Right lobe of liver (tissue), 6 donors: ENCODE measurements around the gene PRR22. TPM values are rescaled to one million over a fixed set of nuclear protein-coding genes. Genes with fewer than 3 reads are reported as not detected.
"Not testable (repeated sequence)": the region's sequence is repeated elsewhere in the genome, so short reads cannot be mapped to it uniquely, and the experiment has no call there.

Source experiments
- ATAC-seq, 4 donors: fragments of 200-7000 bp; cut with Tn5 transposase; one replicate each; pipeline ENCODE4 v1.9.1; 2020; ENCODE audit warnings: mild to moderate bottlenecking in 4 of 4, moderate library complexity in 4 of 4
- DNase-seq, 3 donors: peaks; one replicate each; pipeline ENCODE4 v3.0.0-alpha.2; 2020
- H3K27ac ChIP-seq, 3 donors: fragments of 200-600 bp; one replicate each; pipeline ENCODE4 v1.8.0; 2022
- H3K27me3 ChIP-seq, 2 donors: fragments of 200-600 bp; one replicate each; pipeline ENCODE4 v1.8.0; 2022
- H3K36me3 ChIP-seq, 4 donors: fragments of 200-600 bp; sonication (generic) in 1 of 4; one replicate each; pipeline versions ENCODE4 v1.5.1 to v1.8.0; 2017 to 2022; ENCODE audit warnings: control low read depth in 1 of 4
- H3K4me1 ChIP-seq, 4 donors: fragments of 200-600 bp; sonication (generic) in 1 of 4; one replicate each; pipeline versions ENCODE4 v1.5.1 to v1.8.0; 2017 to 2022; ENCODE audit warnings: control low read depth in 1 of 4
- H3K4me3 ChIP-seq, 3 donors: fragments of 200-600 bp; one replicate each; pipeline ENCODE4 v1.8.0; 2022
- H3K9me3 ChIP-seq, 4 donors: fragments of 200-600 bp; sonication (generic) in 1 of 4; one replicate each; pipeline versions ENCODE4 v1.5.1 to v1.8.0; 2017 to 2022; ENCODE audit warnings: control low read depth in 1 of 4
- CTCF ChIP-seq, 4 donors: fragments of 200-600 bp in 3 of 4; fragments of 450-650 bp in 1 of 4; IDR thresholded peaks; one replicate each; pipeline versions ENCODE4 v1.5.1 to v1.8.0; 2016 to 2022; ENCODE audit warnings: antibody characterized with exemption in 4 of 4, mild to moderate bottlenecking in 2 of 4
- POLR2A ChIP-seq: fragments of 450-650 bp; IDR thresholded peaks from one replicate; pipeline ENCODE4 v1.6.1; 2017; ENCODE audit warnings: antibody characterized with exemption, mild to moderate bottlenecking
- WGBS: methylation state at CpG from one replicate; pipeline ENCODE4 v1.1.6; 2018; ENCODE audit warnings: low coverage, low lambda C conversion rate; ENCODE audit not compliant: insufficient coverage; ENCODE audit errors: missing lambda C conversion rate; 5-methylcytosine and 5-hydroxymethylcytosine counted together
- intact Hi-C, 2 donors: fragments of 100-400 bp; cut with DNase I; formaldehyde crosslinking; loops; one replicate each; pipeline versions ENCODE4 v1.11.2 to v1.14.1; 2022
- total RNA-seq, 6 experiments: library from RNA; depleted of rRNA in 2 of 6; stranded (reverse); fragments of >200 nt in 2 of 6; fragmentation: NEBNext Ultra II Directional in 3 of 6; extraction: Animal tissue kit (Norgen Biotek cat#: 25700) in 3 of 6; gene quantifications; one replicate each; pipeline versions ENCODE4 v1.1.0 to v1.2.4, GENCODE V29; 2016 to 2023
- donor health status: DM: no; HTN: yes; CAD: no.
- donor health status: DM: no; HTN: no; CAD: no.
- donor health status: DM: no; HTN: no; CAD: no.
- donor health status: DM: no; HTN: yes; CAD: no.
- donor health status: DM: no; HTN: yes; CAD: no.

PRR22 gene
- total RNA-seq, 6 experiments from 2014 or later, result 1.7 to 3.3 (median 2.1) TPM

- TF ChIP-seq CTCF (IDR thresholded peaks at IDR 0.05), result no peak
- no peak for TF ChIP-seq POLR2A
- Histone ChIP-seq H3K4me1 (no peaks in the 10 kb centered on the region), H3K4me3 (no peak overlapping the region), H3K27ac (no peak overlapping the region), H3K9me3 (no peaks in the 10 kb centered on the region), H3K36me3 (no peaks in the 10 kb centered on the region), H3K27me3 (no peaks in the 10 kb centered on the region)
- intact Hi-C loops, result no loop called here
- DNase-seq (no peak), ATAC-seq (no peak)
Observed at GRCh38 chr19:5743630-5744029, 40.9 kb downstream of the PRR22 start.

- intact Hi-C loops, result no loop called here
- Histone ChIP-seq H3K27ac (no peak overlapping the region), H3K36me3 (no peaks in the 10 kb centered on the region), H3K4me3 (no peak overlapping the region), H3K4me1 (no peaks in the 10 kb centered on the region), H3K27me3 (no peaks in the 10 kb centered on the region), H3K9me3 (no peaks in the 10 kb centered on the region)
- no peak for ATAC-seq
- TF ChIP-seq CTCF (IDR thresholded peaks at IDR 0.05), result no peak
- TF ChIP-seq POLR2A, result no peak
- DNase-seq, result no peak
- WGBS, result 72% methylated on average over 19 of the region's 19 CpGs
Observed at GRCh38 chr19:5742051-5742450, 42.5 kb downstream of the PRR22 start.

- no peaks in the 10 kb centered on the region for H3K4me1 ChIP-seq
- ATAC-seq, result peak in 1 of 4 donors; percentile 39
- whole genome bisulfite sequencing, result 62% methylated on average over 6 of the region's 8 CpGs
Observed at GRCh38 chr19:5738423-5738822, 46.1 kb downstream of the PRR22 start.

DNA sequence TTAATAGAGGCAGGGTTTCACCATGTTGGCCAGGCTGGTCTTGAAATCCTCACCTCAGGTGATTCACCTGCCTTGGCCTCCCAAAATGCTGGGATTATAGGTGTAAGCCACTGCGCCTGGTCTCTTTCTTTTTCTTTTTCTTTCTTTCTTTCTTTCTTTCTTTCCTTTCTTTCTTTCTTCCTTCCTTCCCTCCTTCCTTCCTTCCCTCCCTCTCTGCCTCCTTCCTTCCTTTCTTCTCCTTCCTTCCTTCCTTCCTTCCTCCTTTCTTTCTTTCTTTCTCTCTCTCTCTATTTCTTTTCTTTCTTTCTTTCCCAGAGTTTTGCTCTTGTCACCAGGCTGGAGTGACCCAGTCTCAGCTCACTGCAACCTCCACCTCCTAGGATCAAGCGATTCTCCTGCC is 51.4 kb downstream of the PRR22 start:
- H3K9me3 ChIP-seq, H3K27ac ChIP-seq, intact Hi-C loops, DNase-seq, ATAC-seq, H3K36me3 ChIP-seq, H3K27me3 ChIP-seq, H3K4me3 ChIP-seq, H3K4me1 ChIP-seq: not testable (repeated sequence)
- 69% methylated on average over 2 of the region's 2 CpGs for WGBS

More at GRCh38 chr19:5738423-5738822, 46.1 kb downstream of the PRR22 start:
- H3K36me3 ChIP-seq, result no peaks in the 10 kb centered on the region
- DNase-seq, result peak in 1 of 3 donors; percentile 28
- H3K27ac ChIP-seq, result no peak overlapping the region
- intact Hi-C loops, result no loop called here
- no peaks in the 10 kb centered on the region for H3K9me3 ChIP-seq
- TF ChIP-seq POLR2A (no peak), CTCF (IDR thresholded peaks at IDR 0.05) (no peak)
- H3K27me3 ChIP-seq, result no peaks in the 10 kb centered on the region
- no peak overlapping the region for H3K4me3 ChIP-seq

Other genes starting within 250 kb of the PRR22 start
- under 1 TPM in 1 of 6 experiments, not detected in 5; 0.44 TPM for gene TINCR, start 216.8 kb downstream of the PRR22 start, total RNA-seq
- 10 to 100 TPM; 16.9 to 48.9 (median 41.7) TPM for gene SAFB2, start 162.0 kb downstream of the PRR22 start, total RNA-seq
- gene SAFB, start 161.7 kb downstream of the PRR22 start, total RNA-seq, result 10 to 100 TPM; 31.2 to 45.7 (median 32.8) TPM
- 10 to 100 TPM; 24.2 to 54.3 (median 33.7) TPM for gene MICOS13, start 104.2 kb downstream of the PRR22 start, total RNA-seq
- gene HSD11B1L, start 103.7 kb downstream of the PRR22 start, total RNA-seq, result 10 to 100 TPM in 1 of 6 experiments, 1 to 10 TPM in 5; 1.6 to 10.3 (median 4.0) TPM
- gene RPL36, start 94.5 kb downstream of the PRR22 start, total RNA-seq, result 100 to 1,000 TPM; 232 to 283 (median 251) TPM
- gene LONP1, start 64.6 kb downstream of the PRR22 start, total RNA-seq, result 100 to 1,000 TPM in 2 of 6 experiments, 10 to 100 TPM in 4; 54.5 to 123 (median 66.8) TPM
- gene CATSPERD, start 64.1 kb downstream of the PRR22 start, total RNA-seq, result not detected
- gene DUS3L, start 6.4 kb upstream of the PRR22 start, total RNA-seq, result 10 to 100 TPM; 14.7 to 28.6 (median 20.5) TPM
- gene NRTN, start 20.3 kb upstream of the PRR22 start, total RNA-seq, result 10 to 100 TPM in 3 of 6 experiments, 1 to 10 TPM in 3; 4.7 to 11.6 (median 9.8) TPM
- 10 to 100 TPM in 2 of 6 experiments, 1 to 10 TPM in 4; 2.3 to 28.1 (median 9.7) TPM for gene FUT6, start 55.0 kb upstream of the PRR22 start, total RNA-seq
- 1 to 10 TPM in 1 of 6 experiments, under 1 TPM in 5; 0.19 to 1.4 (median 0.33) TPM for gene FUT3, start 66.7 kb upstream of the PRR22 start, total RNA-seq
- gene FUT5, start 85.8 kb upstream of the PRR22 start, total RNA-seq, result under 1 TPM in 4 of 6 experiments, not detected in 2; 0.13 to 0.97 (median 0.39) TPM
- gene NDUFA11, start 119.0 kb upstream of the PRR22 start, total RNA-seq, result 100 to 1,000 TPM; 108 to 161 (median 157) TPM
- 1 to 10 TPM; 1.7 to 3.9 (median 2.8) TPM for gene VMAC, start 120.1 kb upstream of the PRR22 start, total RNA-seq
- gene CAPS, start 129.5 kb upstream of the PRR22 start, total RNA-seq, result 1 to 10 TPM; 1.1 to 7.9 (median 5.0) TPM
- 10 to 100 TPM; 21.7 to 49.5 (median 24.5) TPM for gene RANBP3, start 193.4 kb upstream of the PRR22 start, total RNA-seq